ENCODE data around the gene RUNDC1. TPM values are rescaled to one million over a fixed set of nuclear protein-coding genes. Genes with fewer than 3 reads are reported as not detected.

RUNDC1 gene
- total and polyA plus RNA-seq, 5 donors from 2014 or later = 10.6 to 15.2 (median 14.1) TPM

GRCh38 chr17:42980766-42981397 is 517 bp downstream of the RUNDC1 start:
- Histone ChIP-seq H3K9me3 (ENCODE audit: control insufficient read depth in 2 of 2, low read length in 2 of 2) (no peaks in the 10 kb centered on the region), H3K36me3 (ENCODE audit: control insufficient read depth, insufficient read depth, low read length) (peaks cover 4% of the 10 kb centered on the region), H3K27ac (ENCODE audit: insufficient read depth, low read length, poor library complexity, severe bottlenecking) (peak overlapping the region; percentile 85), H3K4me1 (ENCODE audit: control insufficient read depth, insufficient read depth, low read length, poor library complexity, severe bottlenecking) (peaks cover 21% of the 10 kb centered on the region), H3K27me3 (ENCODE audit: control insufficient read depth, insufficient read depth, low read length) (no peaks in the 10 kb centered on the region), H3K4me3 (ENCODE audit: low read depth, low read length) (peak overlapping the region; percentile 88)
- H3K27ac Mint-ChIP-seq = peak overlapping the region; percentile 92 to 98 (median 97)
- H3K27me3 Mint-ChIP-seq = peaks cover 4% of the 10 kb centered on the region
- peaks cover 3% of the 10 kb centered on the region for H3K36me3 Mint-ChIP-seq
- H3K4me3 Mint-ChIP-seq = peak overlapping the region; percentile 97 to 99 (median 97)
- ATAC-seq (ENCODE audit: low read depth in 2 of 2) (peak; percentile 70 to 72), DNase-seq (peak; percentile 49 to 78 (median 63))
- H3K4me1 Mint-ChIP-seq = peaks cover 11 to 49% (median 28%) of the 10 kb centered on the region in 4 donors
- H3K9me3 Mint-ChIP-seq = peaks cover 0 to 2% (median 0%) of the 10 kb centered on the region in 7 donors

DNA sequence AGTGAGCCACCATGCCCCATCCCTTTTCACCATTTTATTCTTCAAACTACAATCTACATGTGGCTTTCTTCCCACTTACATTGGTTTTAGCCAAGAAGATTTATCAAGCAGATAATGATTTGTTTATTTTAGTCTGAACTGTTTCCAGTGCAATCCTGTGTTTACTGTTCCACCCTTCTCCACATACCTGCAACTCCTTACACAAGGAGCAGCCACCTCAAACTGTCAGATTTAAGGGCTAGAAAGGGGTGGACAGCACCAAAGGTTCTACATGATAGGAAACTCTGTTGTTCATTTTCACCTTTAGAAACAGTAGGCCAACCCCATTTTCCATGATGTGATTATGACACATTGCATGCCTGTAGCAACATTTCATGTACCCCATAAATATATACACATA is 1.9 kb downstream of the RUNDC1 start:
- Mint-ChIP-seq H3K27me3 (peaks cover 4% of the 10 kb centered on the region), H3K9me3 (no peaks in the 10 kb centered on the region), H3K27ac (no peak overlapping the region), H3K4me3 (peak overlapping the region; percentile 97 to 99 (median 97)), H3K36me3 (peaks cover 3% of the 10 kb centered on the region), H3K4me1 (peaks cover 11 to 49% (median 28%) of the 10 kb centered on the region in 4 donors)
- no peak for ATAC-seq (ENCODE audit: low read depth in 2 of 2)
- no peak overlapping the region for H3K27ac ChIP-seq (ENCODE audit: insufficient read depth, low read length, poor library complexity, severe bottlenecking)
- H3K4me1 ChIP-seq (ENCODE audit: control insufficient read depth, insufficient read depth, low read length, poor library complexity, severe bottlenecking) = peaks cover 21% of the 10 kb centered on the region
- no peaks in the 10 kb centered on the region for H3K9me3 ChIP-seq (ENCODE audit: control insufficient read depth in 2 of 2, low read length in 2 of 2)
- no peaks in the 10 kb centered on the region for H3K27me3 ChIP-seq (ENCODE audit: control insufficient read depth, insufficient read depth, low read length)
- no peak overlapping the region for H3K4me3 ChIP-seq (ENCODE audit: low read depth, low read length)
- no peak for DNase-seq
- H3K36me3 ChIP-seq (ENCODE audit: control insufficient read depth, insufficient read depth, low read length) = peaks cover 14% of the 10 kb centered on the region

DNA sequence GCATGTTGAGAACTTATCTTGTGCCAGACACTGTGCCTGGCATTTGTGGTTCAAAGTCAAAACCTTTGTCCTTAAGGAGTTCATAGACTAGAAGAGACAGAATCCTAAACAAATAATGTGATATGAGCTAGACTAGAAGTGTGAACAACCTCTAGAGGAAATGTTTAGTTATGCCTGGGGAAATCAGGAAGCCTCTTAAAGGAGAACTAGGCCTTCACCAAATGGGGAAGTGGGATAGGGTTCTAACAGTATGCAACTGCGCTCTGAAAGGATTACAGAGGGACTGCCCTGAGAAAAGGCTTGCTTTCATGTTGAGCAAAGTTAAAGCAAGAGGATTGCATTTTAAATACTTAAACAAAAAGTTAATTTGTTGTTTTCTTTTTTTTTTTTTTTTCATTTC is 4.9 kb downstream of the RUNDC1 start:
- Mint-ChIP-seq H3K9me3 (no peaks in the 10 kb centered on the region), H3K4me3 (peak overlapping the region in 1 of 4 donors; percentile 25), H3K36me3 (peaks cover 21% of the 10 kb centered on the region), H3K4me1 (peaks cover 11 to 38% (median 20%) of the 10 kb centered on the region in 4 donors), H3K27me3 (peaks cover 3% of the 10 kb centered on the region), H3K27ac (no peak overlapping the region)
- Histone ChIP-seq H3K4me1 (ENCODE audit: control insufficient read depth, insufficient read depth, low read length, poor library complexity, severe bottlenecking) (peaks cover 15% of the 10 kb centered on the region), H3K4me3 (ENCODE audit: low read depth, low read length) (no peak overlapping the region), H3K27ac (ENCODE audit: insufficient read depth, low read length, poor library complexity, severe bottlenecking) (no peak overlapping the region), H3K9me3 (ENCODE audit: control insufficient read depth in 2 of 2, low read length in 2 of 2) (no peaks in the 10 kb centered on the region), H3K27me3 (ENCODE audit: control insufficient read depth, insufficient read depth, low read length) (no peaks in the 10 kb centered on the region), H3K36me3 (ENCODE audit: control insufficient read depth, insufficient read depth, low read length) (peaks cover 43% of the 10 kb centered on the region)
- ATAC-seq (ENCODE audit: low read depth in 2 of 2) (no peak), DNase-seq (no peak)

GRCh38 chr17:42989141-42989540 is 8.8 kb downstream of the RUNDC1 start:
- no peak overlapping the region for H3K27ac ChIP-seq (ENCODE audit: insufficient read depth, low read length, poor library complexity, severe bottlenecking)
- H3K36me3 Mint-ChIP-seq = peaks cover 31% of the 10 kb centered on the region
- ATAC-seq (ENCODE audit: low read depth in 2 of 2) (no peak), DNase-seq (no peak)
- H3K4me1 ChIP-seq (ENCODE audit: control insufficient read depth, insufficient read depth, low read length, poor library complexity, severe bottlenecking) = no peaks in the 10 kb centered on the region
- peaks cover 71% of the 10 kb centered on the region for H3K36me3 ChIP-seq (ENCODE audit: control insufficient read depth, insufficient read depth, low read length)
- H3K27me3 Mint-ChIP-seq = no peaks in the 10 kb centered on the region
- H3K27me3 ChIP-seq (ENCODE audit: control insufficient read depth, insufficient read depth, low read length) = no peaks in the 10 kb centered on the region
- no peaks in the 10 kb centered on the region for H3K9me3 Mint-ChIP-seq
- peak overlapping the region in 1 of 3 donors; percentile 15 for H3K27ac Mint-ChIP-seq
- H3K4me1 Mint-ChIP-seq = peaks cover 0 to 14% (median 4%) of the 10 kb centered on the region in 4 donors
- H3K9me3 ChIP-seq (ENCODE audit: control insufficient read depth in 2 of 2, low read length in 2 of 2) = no peaks in the 10 kb centered on the region
- H3K4me3 ChIP-seq (ENCODE audit: low read depth, low read length) = no peak overlapping the region
- H3K4me3 Mint-ChIP-seq = no peak overlapping the region

DNA sequence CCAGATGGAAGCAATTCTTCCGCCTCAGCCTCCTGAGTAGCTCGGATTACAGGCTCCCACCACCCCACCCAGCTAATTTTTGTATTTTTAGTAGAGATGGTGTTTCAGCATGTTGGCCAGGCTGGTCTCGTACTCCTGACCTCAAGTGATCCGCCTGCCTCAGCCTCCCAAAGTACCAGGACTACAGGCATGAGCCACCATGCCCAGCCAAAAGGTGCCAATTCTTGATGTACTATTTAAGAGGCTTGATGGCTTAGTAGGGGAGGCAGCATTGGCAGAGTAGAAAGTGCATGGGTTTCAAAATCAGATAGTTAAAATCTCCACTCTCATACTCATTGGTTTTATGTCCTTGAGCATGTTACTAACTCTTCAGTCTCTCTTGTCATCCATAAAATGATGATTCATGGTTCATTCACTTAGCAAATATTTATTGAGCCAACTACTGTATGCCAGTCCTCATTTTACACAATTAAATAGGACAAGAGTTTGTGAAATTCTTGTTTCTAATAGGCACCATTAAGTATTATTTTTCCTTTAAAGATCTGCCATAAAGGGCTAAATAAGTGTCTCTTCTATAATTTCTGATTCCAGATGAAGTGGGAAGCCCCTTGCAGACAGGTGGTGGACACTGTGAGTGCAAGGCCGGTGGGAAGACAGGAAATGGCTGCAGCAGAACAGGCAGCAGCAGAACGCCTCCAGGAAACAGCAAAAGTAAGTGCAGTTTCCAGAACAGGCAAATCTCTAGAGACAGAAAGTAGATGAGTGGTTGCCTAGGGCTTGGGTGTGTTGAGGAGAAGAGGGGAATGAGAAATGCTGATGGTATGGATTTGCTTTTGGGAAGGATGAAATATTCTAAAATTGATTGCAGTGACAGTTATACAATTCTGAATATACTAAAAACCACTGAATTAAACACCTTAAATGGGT is 9.6 kb downstream of the RUNDC1 start:
- ATAC-seq (ENCODE audit: low read depth in 2 of 2) = no peak
- Mint-ChIP-seq H3K27ac (peak overlapping the region in 2 of 3 donors; percentile 4 to 15), H3K4me3 (no peak overlapping the region), H3K27me3 (no peaks in the 10 kb centered on the region), H3K9me3 (no peaks in the 10 kb centered on the region), H3K36me3 (peaks cover 31% of the 10 kb centered on the region), H3K4me1 (peaks cover 4 to 8% (median 4%) of the 10 kb centered on the region in 4 donors)
- Histone ChIP-seq H3K27me3 (ENCODE audit: control insufficient read depth, insufficient read depth, low read length) (no peaks in the 10 kb centered on the region), H3K4me3 (ENCODE audit: low read depth, low read length) (no peak overlapping the region), H3K4me1 (ENCODE audit: control insufficient read depth, insufficient read depth, low read length, poor library complexity, severe bottlenecking) (no peaks in the 10 kb centered on the region), H3K9me3 (ENCODE audit: control insufficient read depth in 2 of 2, low read length in 2 of 2) (no peaks in the 10 kb centered on the region), H3K36me3 (ENCODE audit: control insufficient read depth, insufficient read depth, low read length) (peaks cover 74% of the 10 kb centered on the region), H3K27ac (ENCODE audit: insufficient read depth, low read length, poor library complexity, severe bottlenecking) (no peak overlapping the region)
- no peak for DNase-seq

DNA sequence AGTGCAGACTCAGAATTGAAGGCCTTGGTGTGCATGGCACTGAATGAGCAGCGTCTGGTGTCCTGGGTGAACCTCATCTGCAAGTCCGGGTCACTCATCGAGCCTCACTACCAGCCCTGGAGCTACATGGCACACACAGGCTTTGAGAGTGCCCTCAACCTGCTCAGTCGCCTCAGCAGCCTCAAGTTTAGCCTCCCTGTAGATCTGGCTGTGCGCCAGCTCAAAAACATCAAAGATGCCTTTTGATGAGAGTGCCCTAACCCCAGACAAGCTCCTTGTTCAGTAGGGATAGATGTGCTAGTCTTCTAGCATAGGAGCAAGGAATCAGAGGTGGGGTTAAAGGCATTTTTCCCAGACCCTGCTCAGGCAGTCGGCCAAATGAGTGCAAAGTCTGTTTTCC is 11.1 kb downstream of the RUNDC1 start:
- DNase-seq (no peak), ATAC-seq (ENCODE audit: low read depth in 2 of 2) (no peak)
- no peaks in the 10 kb centered on the region for H3K9me3 ChIP-seq (ENCODE audit: control insufficient read depth in 2 of 2, low read length in 2 of 2)
- H3K36me3 Mint-ChIP-seq = peaks cover 30% of the 10 kb centered on the region
- no peaks in the 10 kb centered on the region for H3K9me3 Mint-ChIP-seq
- H3K27me3 Mint-ChIP-seq = no peaks in the 10 kb centered on the region
- no peaks in the 10 kb centered on the region for H3K27me3 ChIP-seq (ENCODE audit: control insufficient read depth, insufficient read depth, low read length)
- H3K4me3 ChIP-seq (ENCODE audit: low read depth, low read length) = no peak overlapping the region
- H3K4me3 Mint-ChIP-seq = no peak overlapping the region
- no peak overlapping the region for H3K27ac Mint-ChIP-seq
- H3K4me1 Mint-ChIP-seq = peaks cover 0 to 10% (median 5%) of the 10 kb centered on the region in 4 donors
- no peaks in the 10 kb centered on the region for H3K4me1 ChIP-seq (ENCODE audit: control insufficient read depth, insufficient read depth, low read length, poor library complexity, severe bottlenecking)
- H3K27ac ChIP-seq (ENCODE audit: insufficient read depth, low read length, poor library complexity, severe bottlenecking) = no peak overlapping the region
- H3K36me3 ChIP-seq (ENCODE audit: control insufficient read depth, insufficient read depth, low read length) = peaks cover 66% of the 10 kb centered on the region

- no peak for DNase-seq
- Histone ChIP-seq H3K4me3 (ENCODE audit: low read depth, low read length) (no peak overlapping the region), H3K27me3 (ENCODE audit: control insufficient read depth, insufficient read depth, low read length) (no peaks in the 10 kb centered on the region), H3K27ac (ENCODE audit: insufficient read depth, low read length, poor library complexity, severe bottlenecking) (no peak overlapping the region), H3K9me3 (ENCODE audit: control insufficient read depth in 2 of 2, low read length in 2 of 2) (no peaks in the 10 kb centered on the region), H3K36me3 (ENCODE audit: control insufficient read depth, insufficient read depth, low read length) (peaks cover 54% of the 10 kb centered on the region), H3K4me1 (ENCODE audit: control insufficient read depth, insufficient read depth, low read length, poor library complexity, severe bottlenecking) (peaks cover 7% of the 10 kb centered on the region)
- Mint-ChIP-seq H3K4me3 (no peak overlapping the region), H3K27me3 (peaks cover under 1% of the 10 kb centered on the region), H3K27ac (peak overlapping the region in 1 of 3 donors; percentile 31), H3K36me3 (peaks cover 27% of the 10 kb centered on the region), H3K4me1 (peaks cover 2 to 13% (median 8%) of the 10 kb centered on the region in 4 donors), H3K9me3 (no peaks in the 10 kb centered on the region)
- ATAC-seq (ENCODE audit: low read depth in 2 of 2) = no peak
Observed at GRCh38 chr17:42992872-42993271, 12.5 kb downstream of the RUNDC1 start.

Measured in CD4-positive, CD25-positive, alpha-beta regulatory T cell (primary cell).